ENCODE data around the gene SPINK2. TPM values are rescaled to one million over a fixed set of nuclear protein-coding genes. Genes with fewer than 3 reads are reported as not detected.

Gene SPINK2
- polyA plus RNA-seq, 3 donors, result not detected

Other genes starting within 250 kb of the SPINK2 start
- gene HOPX, start 140.4 kb downstream of the SPINK2 start, polyA plus RNA-seq (ENCODE audit: insufficient read length in 3 of 3), result 10 to 100 TPM; 11.0 to 16.4 (median 13.5) TPM
- 10 to 100 TPM; 45.5 to 52.8 (median 50.1) TPM for gene REST, start 86.2 kb upstream of the SPINK2 start, polyA plus RNA-seq (ENCODE audit: insufficient read length in 3 of 3)
- 10 to 100 TPM; 21.8 to 23.5 (median 22.7) TPM for gene NOA1, start 155.9 kb upstream of the SPINK2 start, polyA plus RNA-seq (ENCODE audit: insufficient read length in 3 of 3)
- 100 to 1,000 TPM in 2 of 3 donors, 10 to 100 TPM in 1; 98.4 to 113 (median 101) TPM for gene POLR2B, start 157.2 kb upstream of the SPINK2 start, polyA plus RNA-seq (ENCODE audit: insufficient read length in 3 of 3)